COR-L47 (cell line): ENCODE data around the gene ST6GALNAC4.

Experiments
- DNase-seq: peaks from one replicate; lab custom pipeline; 2025; lab: John Stamatoyannopoulos, UW

ST6GALNAC4 gene

DNA sequence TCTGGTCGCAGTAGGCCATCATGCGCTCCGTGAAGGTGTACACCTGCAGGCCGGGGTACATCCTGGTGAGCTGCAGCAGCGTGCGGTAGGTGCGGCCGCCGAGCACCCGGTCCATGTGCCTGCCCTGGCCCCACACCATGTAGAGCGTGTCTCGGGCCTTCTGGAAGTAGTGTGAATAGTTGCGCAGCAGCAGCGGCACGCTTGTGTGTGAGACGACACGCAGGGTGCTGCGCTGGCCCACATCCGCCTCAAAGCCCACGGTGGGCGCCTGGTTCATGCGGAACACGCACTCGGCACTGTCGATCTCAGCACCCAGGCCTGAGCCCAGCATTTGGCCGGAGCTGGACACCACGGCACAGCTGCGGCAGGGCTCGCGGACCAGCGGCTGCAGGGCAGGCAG lies 4.5 kb downstream of the ST6GALNAC4 start:
- DNase-seq, result no peak

GRCh38 chr9:127910613-127911205 lies 6.1 kb downstream of the ST6GALNAC4 start:
- DNase-seq, result no peak

DNA sequence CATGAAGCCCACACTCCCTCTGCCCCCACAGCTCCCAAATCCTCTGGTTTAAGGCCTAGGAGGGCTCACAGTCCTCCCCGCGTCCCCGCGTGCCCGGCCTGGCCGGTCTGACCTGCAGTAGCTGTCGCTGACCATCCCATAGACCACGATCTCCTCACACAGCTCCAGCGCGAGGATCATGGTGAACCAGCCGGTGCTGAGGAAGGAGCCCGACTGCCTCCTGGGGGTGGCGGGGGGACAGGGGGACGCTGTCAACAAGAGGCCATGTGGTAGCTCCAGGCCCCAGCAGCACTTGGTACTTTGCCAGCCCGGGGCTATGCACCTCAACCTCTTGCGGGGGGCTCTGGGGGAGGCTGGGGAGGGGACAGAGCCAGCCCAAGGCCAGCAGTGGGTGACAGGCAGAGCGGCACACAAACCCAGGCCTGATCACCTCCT lies 7.0 kb downstream of the ST6GALNAC4 start:
- no peak for DNase-seq

GRCh38 chr9:127908660-127908926 lies 8.2 kb downstream of the ST6GALNAC4 start:
- DNase-seq, result no peak

- DNase-seq, result no peak
These were observed 8.8 kb downstream of the ST6GALNAC4 start for GRCh38 chr9:127907867-127908659.

DNA sequence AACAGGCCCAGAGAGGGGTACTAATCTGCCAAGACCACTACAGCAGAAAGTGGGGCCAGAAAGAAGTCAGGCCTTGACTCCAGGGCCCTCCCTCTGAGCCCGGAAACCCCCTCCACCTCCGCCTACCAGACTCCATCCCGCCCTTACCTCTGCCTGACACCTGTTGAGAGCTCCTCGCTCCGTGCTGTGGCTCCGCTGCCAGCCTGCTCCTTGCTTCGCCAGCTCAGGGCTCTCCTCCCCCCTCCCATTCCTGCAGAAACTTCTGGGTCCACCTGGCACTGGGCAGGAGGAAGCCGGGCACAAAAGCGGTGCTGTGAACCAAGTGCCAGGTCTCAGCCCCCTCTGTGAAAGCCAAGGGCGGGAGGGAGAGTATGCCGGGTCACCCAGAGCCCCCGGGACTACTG lies 11.1 kb downstream of the ST6GALNAC4 start:
- DNase-seq, result no peak

- no peak for DNase-seq
These were observed 11.7 kb downstream of the ST6GALNAC4 start for GRCh38 chr9:127905004-127905728.

DNA sequence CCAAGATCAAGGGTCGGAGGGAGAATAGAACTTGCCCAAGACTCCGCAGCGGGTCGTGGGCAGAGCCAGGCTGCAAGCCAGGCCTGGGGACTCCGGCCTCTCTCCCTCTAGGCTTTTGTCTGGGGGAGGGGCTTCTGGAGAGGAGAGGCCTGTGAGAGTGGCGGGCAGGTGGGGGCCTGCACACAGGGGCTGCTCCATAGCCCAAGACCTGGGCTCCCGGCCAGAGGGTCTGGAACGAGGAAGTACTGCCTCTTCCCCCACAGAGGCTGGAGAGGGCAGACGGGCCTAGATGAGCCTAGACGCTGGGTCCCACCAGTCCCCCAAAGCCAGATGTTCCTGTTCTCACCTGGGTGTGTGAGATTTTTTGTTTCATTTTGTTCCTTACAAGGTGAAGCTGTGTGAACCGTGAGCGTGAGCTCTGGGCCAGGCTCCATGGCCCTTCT lies 12.3 kb downstream of the ST6GALNAC4 start:
- DNase-seq, result no peak

DNA sequence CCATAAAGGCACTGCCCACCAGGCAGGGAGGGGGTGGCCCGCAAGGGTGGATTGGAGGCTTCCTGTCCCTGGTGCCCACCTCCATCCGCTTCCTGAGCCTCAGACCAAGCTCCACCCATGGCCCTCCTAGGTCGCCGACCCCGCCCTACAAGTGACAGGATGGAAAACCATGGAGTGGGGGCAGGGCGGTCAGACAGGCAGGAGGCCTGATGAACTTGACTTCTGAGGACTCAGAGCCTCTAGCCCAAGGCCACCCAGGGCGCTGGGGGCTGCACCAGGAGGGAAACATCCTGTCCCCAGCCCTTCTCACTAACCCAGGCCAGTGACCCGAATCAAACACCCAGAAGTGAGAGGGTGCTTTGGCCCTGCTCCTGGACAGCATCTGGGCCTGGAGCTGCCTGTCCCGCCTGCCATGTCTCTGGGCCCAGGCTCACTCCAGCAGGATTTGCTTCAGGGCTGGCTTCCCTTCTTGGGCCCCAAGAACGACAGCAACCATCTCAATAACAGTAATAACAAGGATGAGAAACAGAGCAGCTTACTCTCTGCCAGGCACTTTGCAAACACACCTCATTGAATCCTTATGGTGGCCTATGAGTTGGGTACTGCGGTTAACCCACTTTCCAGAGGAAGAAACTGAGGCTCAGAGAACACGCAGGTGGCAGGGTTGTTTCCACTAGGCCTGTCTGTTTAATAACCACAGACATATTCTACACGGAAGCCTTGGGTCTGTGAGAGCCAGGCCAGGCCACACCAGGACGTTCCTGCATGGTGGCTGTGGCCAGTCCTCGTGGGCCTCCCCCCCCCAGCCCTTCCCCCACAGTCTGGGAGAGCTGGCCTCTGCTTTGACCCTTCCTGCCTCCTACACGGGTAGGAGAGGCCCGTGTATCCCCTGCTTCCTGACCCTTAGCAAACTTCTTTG lies 13.0 kb downstream of the ST6GALNAC4 start:
- DNase-seq, result no peak

DNA sequence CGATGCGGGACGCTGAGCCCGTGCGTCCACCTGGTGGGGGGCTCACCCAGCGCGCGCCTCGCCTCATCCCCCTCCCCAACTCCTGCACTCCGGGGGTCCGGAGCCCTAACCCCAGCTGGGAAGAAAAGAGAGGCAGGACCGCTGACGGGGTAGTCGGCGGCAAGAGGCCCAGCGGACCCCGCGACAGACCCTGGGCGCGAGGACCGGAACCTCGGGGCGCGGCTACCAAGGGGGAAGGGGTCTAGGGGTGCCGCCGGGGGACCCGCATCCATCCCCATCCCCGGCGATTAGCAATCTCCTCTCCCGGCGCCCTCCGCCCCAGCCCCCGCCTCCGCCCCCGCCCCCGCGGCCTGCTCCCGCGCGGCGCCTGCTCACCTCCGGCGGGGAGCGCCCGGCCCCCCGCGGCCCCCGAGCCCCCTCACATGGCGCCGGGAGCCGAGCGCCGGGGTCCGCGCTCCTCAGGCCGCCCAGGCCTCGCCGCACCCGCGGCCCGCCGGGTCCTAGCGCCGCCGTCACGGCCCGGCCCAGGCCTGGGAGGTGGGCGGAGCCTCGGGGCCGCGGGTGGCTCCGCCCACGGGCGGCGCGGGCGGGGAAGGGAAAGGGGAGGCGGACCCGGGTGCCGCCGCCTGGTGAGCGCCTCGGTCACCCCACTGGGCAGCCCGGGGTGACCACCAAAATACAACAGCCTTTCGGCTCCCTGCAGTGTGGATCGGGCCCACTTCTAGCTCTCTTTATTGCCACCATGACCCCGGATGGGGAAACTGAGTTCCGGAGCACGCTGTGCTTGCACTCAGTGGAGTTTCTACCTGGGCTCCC lies 17.5 kb downstream of the ST6GALNAC4 start, which contains the start of gene ST6GALNAC6:
TSS of gene ST6GALNAC6 (minus strand) at position 476 of the 816 bp plus-strand sequence. CDS start 1,622 bp downstream, outside the sequence.
- DNase-seq, result peak; percentile 44

DNA sequence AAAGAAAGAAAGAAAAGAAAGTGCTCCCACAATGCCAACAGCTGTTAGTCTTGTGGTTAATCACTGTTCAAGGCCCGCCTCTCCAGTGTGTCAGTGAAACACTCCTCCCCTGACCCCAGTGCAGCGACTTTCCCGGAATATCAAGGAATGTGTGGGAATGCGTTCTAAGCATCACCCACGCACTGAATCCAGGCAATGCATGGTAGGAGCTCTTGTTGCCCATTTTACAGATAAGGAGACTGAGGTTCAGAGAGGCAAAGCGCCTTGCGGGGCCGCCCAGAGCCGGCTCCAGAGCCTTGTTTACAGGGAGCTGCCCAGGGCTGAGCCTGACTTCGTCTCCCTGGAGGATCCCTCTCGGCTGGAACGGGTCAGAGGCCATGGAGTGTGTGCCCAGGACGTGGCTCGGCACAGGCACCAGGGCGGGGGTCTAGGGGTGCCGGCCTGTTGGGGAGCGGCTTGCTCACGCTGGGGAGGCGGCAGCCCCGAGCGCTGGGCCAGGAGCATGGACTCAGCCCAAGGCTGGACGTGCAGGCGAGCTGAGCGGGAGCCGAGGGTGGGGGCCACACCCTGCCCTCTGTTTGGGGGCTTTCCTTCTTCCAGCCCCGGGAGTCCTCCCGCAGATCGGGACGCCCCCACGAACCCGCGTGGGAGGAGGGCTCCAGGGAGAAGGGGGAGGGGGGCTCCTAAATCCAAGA lies 18.3 kb downstream of the ST6GALNAC4 start:
- no peak for DNase-seq

- DNase-seq, result no peak
These were observed 19.6 kb downstream of the ST6GALNAC4 start for GRCh38 chr9:127897193-127897692.

DNA sequence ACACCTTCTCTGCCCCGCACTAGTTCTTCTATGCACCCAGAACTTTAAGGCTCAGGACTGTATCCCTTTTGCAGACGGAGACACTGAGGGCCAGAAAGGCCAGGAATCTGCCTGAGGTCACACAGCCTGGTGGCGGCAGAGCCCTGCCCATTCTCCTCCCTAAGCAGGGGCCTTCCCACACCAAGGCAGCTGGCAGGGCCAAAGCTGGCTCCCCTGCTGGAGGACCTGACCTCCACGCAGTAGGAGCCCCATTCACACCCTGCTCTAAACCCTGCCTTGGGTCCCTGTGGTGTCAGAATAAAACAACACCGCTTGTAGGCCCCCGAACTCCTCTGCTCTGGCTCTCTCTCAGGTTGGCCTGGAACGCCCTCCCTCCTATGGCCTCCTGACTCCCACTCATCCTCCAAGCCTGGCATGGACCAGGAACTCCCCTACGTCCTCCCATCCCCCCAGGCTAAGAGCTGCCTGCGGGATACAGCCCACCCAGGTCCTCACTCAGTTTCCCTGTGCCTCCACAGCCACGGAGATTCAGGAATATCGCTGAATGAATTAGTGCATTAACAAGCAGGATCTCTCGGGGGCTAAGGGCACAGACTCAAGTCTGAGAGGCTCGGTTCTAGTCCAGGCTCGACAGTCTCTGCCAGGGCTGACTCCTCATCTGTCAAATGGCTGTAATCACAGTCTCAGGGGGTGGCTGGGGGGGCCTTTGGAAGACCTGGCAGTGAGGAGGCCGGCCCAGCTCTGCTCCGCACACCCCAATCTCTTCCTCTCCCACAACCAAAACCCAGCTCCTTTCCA lies 20.2 kb downstream of the ST6GALNAC4 start:
- no peak for DNase-seq

GRCh38 chr9:127895811-127896210 lies 21.0 kb downstream of the ST6GALNAC4 start:
- DNase-seq, result no peak

- DNase-seq, result no peak
These were observed 23.4 kb downstream of the ST6GALNAC4 start for GRCh38 chr9:127893392-127893791.

DNA sequence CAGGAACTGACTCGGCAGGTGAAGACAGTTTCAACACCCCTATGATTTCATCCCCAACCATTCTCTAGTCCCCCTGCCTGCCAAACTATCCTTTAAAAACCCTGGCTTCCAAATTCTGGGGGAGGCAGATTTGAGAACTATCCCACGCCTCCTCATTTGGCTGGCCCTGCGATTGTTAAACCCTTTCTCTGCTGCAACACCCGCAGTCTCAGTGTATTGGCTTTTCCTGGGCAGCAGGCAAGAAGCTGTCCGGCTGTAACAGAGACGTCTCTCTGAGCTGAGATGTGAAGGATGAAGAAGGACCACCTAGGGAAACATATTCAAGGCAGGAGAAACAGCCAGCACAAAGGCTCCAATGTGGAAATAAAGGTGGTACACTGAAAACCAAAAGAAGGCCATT lies 24.0 kb downstream of the ST6GALNAC4 start:
- no peak for DNase-seq

GRCh38 chr9:127890053-127890452 lies 26.8 kb downstream of the ST6GALNAC4 start:
- DNase-seq, result no peak

GRCh38 chr9:127887792-127888191 lies 29.0 kb downstream of the ST6GALNAC4 start:
- no peak for DNase-seq

- no peak for DNase-seq
These were observed 30.4 kb downstream of the ST6GALNAC4 start for GRCh38 chr9:127886401-127886972.
